Left renal pelvis (tissue), 4 donors: Measurements from ENCODE around the gene ARHGAP22. TPM values are rescaled to one million over a fixed set of nuclear protein-coding genes. Genes with fewer than 3 reads are reported as not detected.

Experiments
- DNase-seq, 4 donors: peaks; one replicate each; pipeline ENCODE4 v3.0.0-alpha.2; 2013; ENCODE audit warnings: low read depth in 4 of 4, low spot score in 3 of 4
- polyA plus RNA-seq, 4 donors: library from polyadenylated mRNA; unstranded; fragments of 120-200 nt; gene quantifications; one replicate each; pipeline ENCODE4 v1.2.1, GENCODE V29; 2013; ENCODE audit not compliant: insufficient read length in 4 of 4

The ARHGAP22 gene
- polyA plus RNA-seq, 4 donors, result 1.3 to 2.1 (median 2.0) TPM

DNA sequence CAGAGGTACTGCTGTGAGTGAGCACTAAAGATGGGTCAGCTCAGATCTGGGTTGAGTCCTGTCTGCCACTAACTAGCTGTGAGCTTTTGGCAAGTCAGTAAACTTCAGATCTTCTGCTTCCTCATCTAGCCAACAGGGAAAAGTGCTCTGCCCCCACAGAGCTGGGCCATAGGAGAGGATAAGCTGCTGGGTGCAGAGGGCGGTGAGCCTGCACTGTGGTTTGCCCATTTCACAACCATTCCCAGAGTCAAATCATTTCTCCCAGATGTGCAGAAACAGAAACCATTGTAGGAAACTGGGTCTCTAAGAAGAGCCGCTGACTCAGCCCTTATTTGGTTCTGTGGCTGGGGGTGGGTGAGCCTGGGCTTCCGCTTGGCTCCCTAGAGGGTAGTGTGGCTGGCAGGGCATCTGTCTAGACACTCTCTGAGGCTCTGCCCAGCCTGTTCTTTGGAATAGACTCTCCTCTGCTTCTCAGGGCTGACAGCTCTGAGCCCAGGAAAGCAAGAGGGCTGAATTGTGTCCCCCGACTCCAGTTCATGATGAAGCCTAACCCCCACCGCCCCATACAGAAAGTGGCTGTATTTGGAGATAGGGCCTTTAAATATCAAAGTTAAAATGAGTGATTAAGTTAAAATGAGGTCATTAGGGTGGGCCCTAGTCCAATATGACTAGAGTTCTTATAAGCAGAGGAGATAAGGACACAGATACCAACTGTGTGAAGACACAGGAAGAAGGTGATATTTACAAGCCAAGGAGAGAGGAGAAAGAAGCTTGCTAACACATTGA lies 29.5 kb upstream of the ARHGAP22 start:
- DNase-seq, result no peak

DNA sequence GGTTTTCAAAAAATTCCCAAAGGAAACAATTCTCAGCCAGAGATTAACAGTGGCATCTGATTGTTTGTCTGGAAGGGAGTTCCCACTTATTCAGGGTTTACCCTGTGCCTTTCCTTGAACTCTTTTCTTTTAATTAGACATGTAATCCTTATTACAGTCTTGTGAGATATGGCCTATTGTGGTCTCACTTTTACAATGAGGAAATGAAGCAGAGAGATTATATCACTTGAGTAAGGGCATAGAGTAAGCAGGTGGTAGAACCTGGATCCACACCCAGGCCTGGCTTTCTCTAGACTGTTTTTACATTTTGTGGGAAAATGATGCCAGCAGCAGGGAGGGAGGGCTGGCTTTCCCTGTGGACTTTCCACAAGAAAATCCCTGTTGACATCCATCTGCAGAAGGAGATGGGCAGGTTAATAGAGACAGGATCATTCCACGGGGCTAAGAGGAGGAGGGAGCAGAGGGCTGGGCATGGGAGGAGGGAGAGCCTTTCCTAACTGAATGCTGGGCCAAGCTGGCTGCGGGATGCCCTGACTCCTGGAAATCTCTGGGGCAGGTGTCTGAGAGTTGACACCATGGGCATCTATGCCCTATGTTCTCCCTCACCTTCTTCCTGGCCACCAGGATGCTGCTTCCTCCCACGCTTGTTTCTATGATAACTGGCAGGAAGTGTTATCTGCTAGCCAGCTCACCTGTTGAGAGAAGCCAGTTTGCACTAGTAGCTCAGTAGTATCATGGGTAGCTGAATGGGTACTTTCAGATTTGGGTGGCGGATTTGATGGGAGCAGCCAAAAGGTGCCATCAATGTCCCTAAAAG lies 28.7 kb upstream of the ARHGAP22 start:
- DNase-seq, result no peak

DNA sequence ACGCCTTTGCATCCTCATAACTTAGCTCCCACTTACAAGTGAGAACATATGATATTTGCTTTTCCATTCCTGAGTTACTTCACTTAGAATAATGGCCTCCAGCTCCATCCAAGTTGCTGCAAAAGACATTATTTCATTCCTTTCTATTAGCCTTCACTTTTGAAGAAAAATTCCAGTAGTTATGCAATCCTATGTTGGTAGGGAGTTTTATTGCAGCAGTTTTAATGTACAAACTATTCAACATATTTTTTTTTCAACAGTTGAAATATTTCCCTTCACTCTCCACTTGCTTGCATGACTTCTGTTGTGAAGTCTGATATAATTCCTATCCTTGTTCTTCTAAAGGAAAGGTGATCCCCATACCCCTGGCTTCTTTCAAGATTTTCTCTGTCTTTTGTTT lies 27.3 kb upstream of the ARHGAP22 start:
- DNase-seq, result no peak

DNA sequence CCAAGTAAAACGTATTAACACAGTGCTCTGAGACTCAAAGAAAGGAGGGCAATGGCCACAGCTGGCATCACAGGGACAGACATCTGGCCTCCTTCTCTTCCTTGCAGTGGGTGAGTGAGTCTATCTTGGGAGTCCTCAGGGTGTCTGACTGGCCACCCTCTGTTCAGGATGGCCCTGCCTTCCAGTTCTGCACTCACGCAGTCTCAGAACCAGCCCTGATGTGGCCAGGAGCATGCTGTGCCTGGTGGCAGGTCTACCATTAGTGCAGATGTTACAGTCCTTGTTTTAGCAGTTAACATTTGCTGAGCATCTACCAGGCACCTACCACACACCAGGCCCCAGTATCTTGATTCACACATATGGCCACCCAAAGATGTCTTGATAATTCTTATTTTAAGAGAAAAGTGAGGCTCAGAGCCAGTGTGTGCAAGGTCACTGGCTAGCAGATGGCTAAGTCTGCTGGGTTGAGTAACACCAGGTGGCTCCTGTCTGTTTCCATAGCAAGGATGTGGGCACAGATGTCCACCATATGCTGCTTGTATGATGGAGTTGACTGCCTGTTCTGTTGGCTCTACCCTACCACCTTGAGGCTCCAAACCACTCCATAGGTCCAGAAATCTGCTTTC lies 23.2 kb upstream of the ARHGAP22 start:
- DNase-seq, result no peak

- DNase-seq, result no peak
These were observed 22.3 kb upstream of the ARHGAP22 start for GRCh38 chr10:48626986-48627731.

DNA sequence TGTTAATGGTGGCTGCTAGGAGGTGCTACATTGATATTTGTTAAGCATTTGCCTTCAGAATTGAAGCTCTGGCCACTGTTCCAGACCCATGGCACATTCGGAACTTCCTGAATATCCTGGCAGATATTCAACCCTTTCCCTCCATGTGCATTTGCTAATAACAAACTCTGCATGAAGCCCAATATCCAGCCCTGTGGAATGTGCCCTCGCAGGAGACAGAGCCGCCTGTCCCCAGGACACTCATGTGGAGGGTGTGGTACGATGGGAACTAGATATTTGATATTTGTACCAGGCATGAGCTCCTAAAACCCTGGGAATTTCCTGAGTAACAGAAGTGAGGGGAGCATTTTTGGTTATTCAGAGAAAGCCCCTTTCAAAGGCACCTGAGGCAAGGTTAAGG lies 21.6 kb upstream of the ARHGAP22 start:
- no peak for DNase-seq

- no peak for DNase-seq
These were observed 20.9 kb upstream of the ARHGAP22 start for GRCh38 chr10:48625826-48626134.

DNA sequence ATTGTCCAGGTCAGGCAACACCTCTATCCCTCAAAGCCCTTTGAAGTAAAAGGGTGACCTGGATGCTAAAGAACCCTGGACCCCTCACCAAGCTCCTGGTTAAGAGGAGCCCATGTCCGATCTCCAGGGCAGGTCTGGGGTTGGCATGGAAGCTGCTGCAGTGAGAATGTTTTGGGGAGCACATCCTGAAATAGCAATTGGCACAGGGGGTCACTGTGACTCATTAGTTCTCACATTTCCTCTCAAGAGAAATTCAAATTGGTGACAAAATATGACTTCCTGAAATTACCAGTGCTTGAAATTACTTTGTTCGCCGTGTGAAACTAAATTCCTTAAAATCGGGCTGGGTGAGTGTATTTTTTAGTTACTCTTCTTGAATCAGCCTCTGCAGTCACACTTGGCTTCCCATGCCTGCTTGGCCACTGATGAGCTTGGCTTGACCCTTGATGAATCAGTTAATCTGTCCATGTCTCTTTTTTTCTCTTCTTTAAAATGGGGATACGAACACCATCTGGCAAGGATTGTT lies 18.8 kb upstream of the ARHGAP22 start:
- DNase-seq, result no peak

DNA sequence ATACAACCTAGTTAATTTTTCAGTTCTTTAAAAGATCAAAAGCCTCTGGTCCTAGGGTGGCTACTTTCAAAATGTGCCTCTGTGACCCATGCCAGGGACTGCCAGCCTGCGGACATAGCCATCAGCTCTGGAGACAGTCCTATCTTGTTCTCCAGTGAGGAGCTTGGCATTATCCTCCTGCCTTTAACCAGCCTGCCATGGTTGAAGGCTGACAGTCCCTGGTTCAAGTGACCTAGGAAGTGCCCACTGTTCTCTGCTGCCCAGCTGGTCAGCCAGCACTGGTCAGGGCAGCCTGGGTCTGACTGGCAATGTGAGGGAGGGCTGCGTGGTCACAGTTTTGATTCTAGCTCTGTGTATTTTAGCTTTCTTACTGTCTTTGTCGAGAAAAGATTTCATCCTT lies 18.1 kb upstream of the ARHGAP22 start:
- no peak for DNase-seq

DNA sequence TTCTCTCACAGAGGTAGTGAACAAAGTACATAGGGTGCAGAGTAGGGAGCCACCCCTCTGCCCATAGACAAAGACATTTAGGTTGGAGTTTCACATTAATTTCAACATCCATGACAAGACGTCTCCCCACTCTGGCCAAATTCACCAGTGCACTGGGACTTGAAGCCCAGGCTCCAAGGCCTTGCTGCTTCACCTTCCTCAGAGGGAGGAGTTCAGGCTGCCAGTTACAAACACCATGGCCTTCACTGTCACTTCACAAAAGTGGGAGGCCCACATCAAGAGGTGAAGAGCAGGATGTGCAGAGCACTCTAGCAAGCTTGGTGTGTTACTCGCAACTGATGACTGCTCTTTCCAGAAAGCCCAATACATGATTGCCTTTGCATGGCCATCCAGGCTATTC lies 15.8 kb upstream of the ARHGAP22 start:
- no peak for DNase-seq

DNA sequence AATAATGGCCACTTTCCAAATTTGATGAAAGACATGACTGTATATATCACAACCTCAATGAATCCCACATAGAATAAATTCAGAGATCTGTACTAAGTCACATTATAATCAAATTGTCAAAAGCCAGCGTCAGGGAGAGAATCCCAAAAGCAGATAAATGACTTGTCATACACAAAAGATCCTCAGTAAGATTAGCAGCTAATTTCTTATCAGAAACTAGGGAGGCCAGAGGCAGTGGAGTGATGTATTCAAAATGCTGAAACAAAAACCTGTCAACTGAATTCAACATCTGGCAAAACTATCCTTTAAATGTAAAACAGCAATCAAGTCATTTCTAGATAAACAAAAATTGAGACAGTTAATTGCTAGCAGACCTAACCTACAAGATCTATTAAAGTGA lies 11.6 kb upstream of the ARHGAP22 start:
- no peak for DNase-seq

DNA sequence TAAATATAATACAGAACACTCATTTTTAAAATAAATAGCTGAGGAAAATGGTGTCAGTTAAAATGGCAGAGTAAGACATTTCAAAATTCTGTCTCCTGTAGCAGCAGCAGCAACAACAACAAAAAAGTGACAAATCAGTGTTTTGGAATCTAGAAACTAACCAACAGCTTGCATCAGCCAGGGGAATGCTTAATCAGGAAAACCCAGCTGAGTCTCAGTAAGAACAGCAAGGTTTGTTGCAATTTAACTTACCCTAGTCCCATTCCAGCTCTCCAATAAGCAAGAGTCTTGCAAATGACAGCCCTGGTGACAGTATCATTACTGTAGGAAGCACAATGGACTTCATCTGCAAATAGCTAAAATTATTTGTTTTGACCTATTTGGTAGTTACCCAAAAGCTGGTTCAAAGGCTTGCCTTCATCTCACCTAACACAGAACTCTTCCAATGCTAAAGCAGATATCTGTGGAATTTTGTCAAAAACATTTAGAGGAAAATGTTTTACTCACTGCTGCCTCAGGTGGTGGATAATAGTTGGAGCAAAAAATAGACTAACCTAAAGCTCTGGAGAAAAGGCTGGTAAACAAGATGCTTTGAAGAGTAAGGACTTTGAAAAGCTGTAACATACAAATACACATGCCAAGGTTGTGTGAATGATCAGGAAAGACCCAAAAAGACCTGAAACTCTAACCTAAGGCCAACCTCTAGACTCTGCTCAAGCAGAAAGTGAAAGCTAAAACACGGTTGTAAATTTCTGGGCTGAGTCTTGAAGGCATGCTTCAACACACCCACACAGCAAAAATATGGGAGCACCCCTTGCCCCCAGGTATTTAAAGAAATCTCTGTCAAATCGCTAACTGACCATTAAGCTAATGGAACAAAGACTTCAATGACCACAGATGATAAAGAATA lies 9.9 kb upstream of the ARHGAP22 start:
- no peak for DNase-seq

GRCh38 chr10:48613016-48613415 lies 8.1 kb upstream of the ARHGAP22 start:
- no peak for DNase-seq

GRCh38 chr10:48612236-48612943 lies 7.5 kb upstream of the ARHGAP22 start:
- DNase-seq, result no peak

- no peak for DNase-seq
These were observed 6.3 kb upstream of the ARHGAP22 start for GRCh38 chr10:48611133-48611532.

GRCh38 chr10:48610585-48611093 lies 5.8 kb upstream of the ARHGAP22 start:
- no peak for DNase-seq

DNA sequence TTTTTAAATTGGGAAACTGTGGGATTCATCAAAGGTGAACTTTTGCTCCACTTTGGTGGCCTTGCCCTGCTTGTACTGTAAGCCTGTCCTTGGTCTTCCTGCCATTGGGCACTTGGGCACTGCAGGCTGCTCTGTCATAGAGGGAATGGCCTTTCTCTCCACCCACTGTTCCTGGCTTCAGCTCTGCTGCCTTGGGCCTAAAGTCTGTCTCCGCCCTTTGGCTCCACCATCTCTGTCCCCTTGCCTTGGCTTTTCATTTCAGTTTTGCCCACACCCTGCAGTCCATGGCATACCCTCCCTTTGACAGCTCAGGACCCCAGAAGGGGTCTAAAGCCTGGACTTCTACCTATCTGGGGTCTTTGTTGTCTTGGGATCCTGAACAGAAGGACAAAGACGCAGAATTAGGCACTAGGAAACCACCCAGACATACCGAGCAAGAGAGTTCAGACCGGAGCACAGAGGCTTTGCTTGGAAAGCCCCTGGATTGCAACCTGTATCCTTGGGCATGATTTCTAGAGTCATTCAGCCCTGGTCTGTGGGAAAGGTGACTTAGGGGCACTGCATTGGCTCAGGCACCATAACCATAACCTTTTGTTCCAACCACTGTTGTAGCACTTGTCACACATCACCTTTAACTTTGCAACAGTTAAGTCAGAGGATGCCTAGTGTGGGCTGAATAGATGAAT lies 5.2 kb upstream of the ARHGAP22 start:
- DNase-seq, result no peak

DNA sequence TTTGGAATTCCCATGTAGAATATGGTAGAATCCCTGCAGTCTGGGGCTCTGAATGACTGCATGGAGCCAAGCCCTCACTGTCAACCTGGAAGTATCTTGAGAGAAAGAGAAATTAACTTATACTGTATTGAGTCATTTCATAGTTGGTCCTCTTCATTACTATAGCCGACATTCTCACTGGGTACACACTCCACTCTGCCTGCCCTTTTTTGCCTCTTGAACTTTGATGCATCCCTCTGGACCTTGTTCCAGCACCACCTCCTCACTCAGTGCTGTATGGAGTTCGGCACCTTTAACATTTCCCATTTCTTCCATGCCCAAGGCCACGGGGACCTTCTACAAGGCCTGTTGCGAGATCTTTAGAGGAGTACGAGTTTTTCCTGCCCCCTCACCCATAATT lies 4.6 kb upstream of the ARHGAP22 start:
- no peak for DNase-seq
